ENCODE data around the gene NRF1. TPM values are rescaled to one million over a fixed set of nuclear protein-coding genes. Genes with fewer than 3 reads are reported as not detected.

Gene NRF1
- total RNA-seq, 1 donor from 2014 or later = 16.7 TPM

DNA sequence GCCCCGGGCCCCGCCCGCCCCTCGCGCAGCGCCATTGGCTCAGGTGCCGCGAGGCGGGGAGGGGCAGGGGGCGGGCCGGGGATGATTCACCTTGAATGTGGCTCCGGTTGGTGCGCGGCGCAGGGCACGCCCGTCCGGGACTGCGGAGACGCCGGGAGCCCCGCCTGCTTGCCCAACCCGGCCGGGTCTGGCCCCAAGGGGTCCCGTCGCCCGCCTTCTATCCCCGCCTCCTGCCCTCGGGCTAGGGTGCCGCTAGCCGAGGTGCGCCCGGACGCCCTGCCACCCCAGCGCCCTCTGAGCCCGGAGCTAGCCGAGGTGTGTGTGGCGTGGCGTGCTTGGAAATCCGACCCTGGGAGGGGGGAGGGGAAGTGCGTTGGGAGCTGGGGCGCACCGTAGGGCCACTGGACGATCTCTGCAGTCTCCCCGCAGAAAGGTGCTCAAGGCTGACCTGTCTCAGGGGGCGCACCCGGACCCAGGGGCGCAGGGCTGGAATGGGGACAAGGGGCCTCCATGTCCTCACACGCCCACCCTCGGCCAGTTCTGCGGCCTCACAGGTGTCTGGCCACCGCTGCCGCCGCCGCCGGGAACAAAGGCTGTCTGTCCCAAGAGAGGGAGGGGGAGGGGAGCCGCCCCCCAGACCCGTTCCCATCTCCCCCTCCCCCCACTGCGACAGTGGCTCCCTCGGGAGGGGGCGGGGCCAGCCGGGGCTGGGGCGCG is 168.9 kb downstream of the NRF1 start:
- ATAC-seq (peak; percentile 92 to 94), DNase-seq (peak; percentile 92)
- no peaks in the 10 kb centered on the region for H3K36me3 ChIP-seq
- peak overlapping the region; percentile 64 for H3K27ac ChIP-seq
- H3K4me1 ChIP-seq = peaks cover 69% of the 10 kb centered on the region
- intact Hi-C loops (cut with DNase I) = no loop called here
- H3K27me3 ChIP-seq (ENCODE audit: low read depth) = peaks cover 97% of the 10 kb centered on the region
- no peak for TF ChIP-seq CTCF (IDR thresholded peaks at IDR 0.05)
- H3K4me3 ChIP-seq = peak overlapping the region; percentile 58
- no peaks in the 10 kb centered on the region for H3K9me3 ChIP-seq

DNA sequence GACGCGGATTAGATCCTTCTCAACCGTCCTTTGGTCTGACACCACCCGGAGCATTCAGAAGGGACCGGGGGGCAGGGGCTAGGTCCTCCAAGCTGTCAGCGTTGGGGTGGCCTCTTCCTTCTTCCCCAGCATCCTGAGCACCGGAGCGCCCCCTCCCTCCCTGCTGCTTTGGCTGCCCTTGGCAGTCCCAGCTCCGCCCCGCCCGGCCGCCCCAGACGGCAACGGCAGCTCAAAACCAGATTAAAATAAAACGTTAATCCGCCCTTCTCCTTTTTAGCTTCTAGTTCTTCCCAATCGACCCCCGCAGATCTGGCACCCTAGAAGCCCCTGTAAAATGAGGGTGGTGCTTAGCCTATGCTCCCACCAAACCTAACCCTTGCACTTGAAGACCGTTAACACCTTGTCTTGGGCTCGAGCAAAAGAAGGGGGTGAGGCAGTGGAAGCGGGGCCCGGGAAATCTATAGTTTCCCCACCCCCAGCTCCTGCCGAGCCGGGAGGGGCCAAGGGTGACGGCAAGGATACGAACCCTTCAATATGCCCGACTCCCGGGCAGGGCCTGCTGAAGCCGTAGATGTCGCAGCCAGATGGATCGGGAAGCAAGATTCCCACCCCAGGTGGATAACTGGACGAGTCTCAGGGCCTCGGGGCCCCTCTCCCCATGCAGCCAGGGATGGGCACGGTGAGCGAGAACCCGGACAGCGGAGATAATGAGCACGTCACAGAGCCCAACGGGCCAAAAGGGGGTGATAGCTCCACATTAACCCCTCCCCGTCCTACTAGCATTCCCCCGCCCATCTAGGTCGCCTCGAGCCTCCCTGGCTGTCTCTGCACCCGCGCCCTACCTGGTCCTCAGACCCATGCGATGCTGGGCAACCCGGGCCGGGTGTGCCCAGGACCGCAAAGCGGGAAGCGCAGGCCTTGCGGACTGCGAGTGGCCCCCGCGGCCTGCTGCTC is 169.7 kb downstream of the NRF1 start:
- intact Hi-C loops (cut with DNase I) = no loop called here
- Histone ChIP-seq H3K4me3 (peak overlapping the region; percentile 58), H3K9me3 (no peaks in the 10 kb centered on the region), H3K36me3 (no peaks in the 10 kb centered on the region), H3K4me1 (peaks cover 76% of the 10 kb centered on the region), H3K27me3 (ENCODE audit: low read depth) (peaks cover 100% of the 10 kb centered on the region), H3K27ac (no peak overlapping the region)
- ATAC-seq (no peak), DNase-seq (no peak)
- TF ChIP-seq CTCF (IDR thresholded peaks at IDR 0.05) = no peak

DNA sequence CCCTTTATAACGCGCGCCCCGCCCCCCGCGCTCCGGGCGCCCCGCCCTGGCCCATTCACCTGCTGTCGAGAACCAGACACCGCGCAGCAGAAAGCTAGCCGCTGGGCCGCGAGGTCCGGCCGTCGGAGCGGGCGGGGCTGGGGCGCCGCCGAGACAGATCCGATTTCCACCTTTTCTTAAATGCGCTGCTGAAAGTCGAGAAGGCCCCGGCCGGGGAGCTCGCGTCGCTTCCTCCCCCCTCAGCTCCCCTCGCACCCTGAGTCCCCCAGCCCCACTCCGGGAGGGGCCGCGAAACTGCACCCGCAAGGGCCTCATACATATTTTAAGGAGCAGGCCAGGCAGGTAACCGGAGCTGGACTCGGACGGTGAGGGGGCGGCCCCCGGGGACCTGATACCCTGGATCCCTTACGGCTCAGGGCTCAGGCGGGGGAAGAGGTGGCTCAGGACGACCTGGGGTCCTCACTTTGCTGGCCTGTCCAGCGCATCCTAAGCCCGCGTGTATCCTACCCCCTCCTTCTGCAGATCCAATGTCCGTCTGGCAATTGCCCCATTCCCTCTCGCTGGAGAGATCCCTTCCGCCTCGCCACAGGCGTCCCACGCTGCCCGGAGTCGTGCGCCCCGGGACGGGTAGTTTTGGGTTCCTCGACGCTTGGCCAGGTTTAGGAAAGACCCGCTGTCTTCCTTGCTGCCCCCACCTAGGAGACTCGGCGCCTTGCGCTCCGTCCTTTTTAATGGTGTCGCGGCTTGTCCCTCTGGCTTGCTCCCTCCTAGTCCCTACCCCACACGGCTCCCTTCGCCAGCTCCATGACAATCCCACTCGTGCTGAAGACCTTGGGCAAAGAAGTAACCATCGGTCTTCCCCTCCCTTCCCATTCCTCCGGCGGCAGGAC is 170.7 kb downstream of the NRF1 start:
- ATAC-seq = no peak

GRCh38 chr7:129782818-129783583 is 171.5 kb downstream of the NRF1 start:
- peaks cover 76% of the 10 kb centered on the region for H3K4me1 ChIP-seq
- no peak for TF ChIP-seq CTCF (IDR thresholded peaks at IDR 0.05)
- no peak for ATAC-seq
- H3K4me3 ChIP-seq = no peak overlapping the region
- DNase-seq = no peak
- intact Hi-C loops (cut with DNase I) = no loop called here
- no peaks in the 10 kb centered on the region for H3K9me3 ChIP-seq
- no peaks in the 10 kb centered on the region for H3K36me3 ChIP-seq
- no peak overlapping the region for H3K27ac ChIP-seq
- peaks cover 97% of the 10 kb centered on the region for H3K27me3 ChIP-seq (ENCODE audit: low read depth)

More for the DNA sequence above, 170.7 kb downstream of the NRF1 start:
- Histone ChIP-seq H3K4me1 (peaks cover 76% of the 10 kb centered on the region), H3K9me3 (no peaks in the 10 kb centered on the region), H3K27me3 (ENCODE audit: low read depth) (peaks cover 100% of the 10 kb centered on the region), H3K27ac (no peak overlapping the region), H3K36me3 (no peaks in the 10 kb centered on the region), H3K4me3 (peak overlapping the region; percentile 17)
- intact Hi-C loops (cut with DNase I) = no loop called here
- DNase-seq = no peak
- TF ChIP-seq CTCF (IDR thresholded peaks at IDR 0.05) = no peak
